DND-41 (cell line): ENCODE data around the gene GFOD1.

Experiments
- ATAC-seq: fragments of 200-7000 bp; cut with Tn5 transposase; 3 replicates; pipeline ENCODE4 v1.9.1; 2021; ENCODE audit warnings: low read depth; ENCODE audit not compliant: insufficient read depth
- DNase-seq: peaks from one replicate; pipeline ENCODE4 v3.0.0-alpha.2; 2020
- H2AFZ ChIP-seq: 2 replicates; pipeline ENCODE4 v1.6.0; 2012; ENCODE audit warnings: low read depth, low read length
- H3K27ac ChIP-seq: 2 replicates; pipeline ENCODE4 v1.5.1; 2012; ENCODE audit warnings: low read length, inconsistent platforms
- H3K27me3 ChIP-seq: fragments of 200-600 bp; sonication (generic); 2 replicates; pipeline ENCODE4 v1.6.0; 2012; ENCODE audit warnings: low read length, mild to moderate bottlenecking, inconsistent platforms; ENCODE audit not compliant: insufficient read depth, poor library complexity
- H3K36me3 ChIP-seq: 2 replicates; pipeline ENCODE4 v1.5.1; 2012; ENCODE audit warnings: low read length, inconsistent platforms; ENCODE audit not compliant: insufficient read depth
- H3K4me1 ChIP-seq: 2 replicates; pipeline ENCODE4 v1.5.1; 2012; ENCODE audit warnings: mild to moderate bottlenecking, low read length; ENCODE audit not compliant: insufficient read depth
- H3K4me2 ChIP-seq: 2 replicates; pipeline ENCODE4 v1.6.0; 2012; ENCODE audit warnings: mild to moderate bottlenecking, moderate library complexity, low read length, inconsistent platforms; ENCODE audit not compliant: insufficient read depth
- H3K4me3 ChIP-seq, 2 experiments: fragments of 200-600 bp in 1 of 2; shearing (Covaris generic) in 1 of 2; 2 replicates each; pipeline ENCODE4 v1.5.1; 2012 to 2016; ENCODE audit warnings: inconsistent platforms in 2 of 2, low read length in 2 of 2, mild to moderate bottlenecking in 2 of 2, low read depth in 1 of 2, moderate library complexity in 1 of 2
- H3K79me2 ChIP-seq: 2 replicates; pipeline ENCODE4 v1.6.0; 2012; ENCODE audit warnings: low read length, inconsistent platforms; ENCODE audit not compliant: insufficient read depth
- H3K9ac ChIP-seq: 2 replicates; pipeline ENCODE4 v1.6.0; 2012; ENCODE audit warnings: low read depth, mild to moderate bottlenecking, inconsistent platforms, low read length, moderate library complexity
- H3K9me3 ChIP-seq: 2 replicates; pipeline ENCODE4 v1.5.1; 2012; ENCODE audit warnings: low read length, moderate library complexity, mild to moderate bottlenecking, inconsistent platforms; ENCODE audit not compliant: insufficient read depth, severe bottlenecking
- H4K20me1 ChIP-seq: 2 replicates; pipeline ENCODE4 v1.6.0; 2012; ENCODE audit warnings: low read length; ENCODE audit not compliant: insufficient read depth
- CTCF ChIP-seq: IDR thresholded peaks from 2 replicates; pipeline ENCODE4 v1.5.1; 2012; ENCODE audit warnings: borderline replicate concordance, low read length, moderate library complexity, mild to moderate bottlenecking; ENCODE audit not compliant: poor library complexity, severe bottlenecking; ENCODE audit errors: extremely low read depth
- EZH2 ChIP-seq: IDR thresholded peaks from 3 replicates; pipeline ENCODE4 v1.6.1; 2012; ENCODE audit warnings: borderline replicate concordance, low read depth, mild to moderate bottlenecking, moderate library complexity, low read length, inconsistent platforms; ENCODE audit not compliant: severe bottlenecking

The GFOD1 gene

GRCh38 chr6:13395272-13396237, 91.8 kb downstream of the GFOD1 start:
- Histone ChIP-seq H3K27me3 (no peaks in the 10 kb centered on the region), H3K4me2 (no peak overlapping the region), H4K20me1 (no peaks in the 10 kb centered on the region), H3K9me3 (no peaks in the 10 kb centered on the region), H3K36me3 (no peaks in the 10 kb centered on the region), H3K79me2 (no peaks in the 10 kb centered on the region), H3K4me1 (no peaks in the 10 kb centered on the region), H3K27ac (no peak overlapping the region), H3K4me3 (no peak overlapping the region), H3K9ac (no peak overlapping the region), H2AFZ (no peak overlapping the region)
- ATAC-seq (no peak), DNase-seq (no peak)
- TF ChIP-seq EZH2 = no peak
- no peak for TF ChIP-seq CTCF

GRCh38 chr6:13392462-13392861, 94.9 kb downstream of the GFOD1 start:
- no peak overlapping the region for H3K27ac ChIP-seq
- no peaks in the 10 kb centered on the region for H3K79me2 ChIP-seq
- H3K4me1 ChIP-seq = no peaks in the 10 kb centered on the region
- no peak overlapping the region for H3K4me2 ChIP-seq
- H2AFZ ChIP-seq = no peak overlapping the region
- no peaks in the 10 kb centered on the region for H3K36me3 ChIP-seq
- ATAC-seq (no peak), DNase-seq (no peak)
- TF ChIP-seq EZH2 (no peak), CTCF (no peak)
- H3K9me3 ChIP-seq = no peaks in the 10 kb centered on the region
- H3K4me3 ChIP-seq = no peak overlapping the region
- no peaks in the 10 kb centered on the region for H4K20me1 ChIP-seq
- no peaks in the 10 kb centered on the region for H3K27me3 ChIP-seq
- H3K9ac ChIP-seq = no peak overlapping the region

GRCh38 chr6:13391537-13391936, 95.9 kb downstream of the GFOD1 start:
- Histone ChIP-seq H3K9me3 (no peaks in the 10 kb centered on the region), H3K36me3 (no peaks in the 10 kb centered on the region), H4K20me1 (no peaks in the 10 kb centered on the region), H2AFZ (no peak overlapping the region), H3K27ac (no peak overlapping the region), H3K4me1 (no peaks in the 10 kb centered on the region), H3K4me2 (no peak overlapping the region), H3K79me2 (no peaks in the 10 kb centered on the region), H3K27me3 (no peaks in the 10 kb centered on the region), H3K4me3 (no peak overlapping the region), H3K9ac (no peak overlapping the region)
- DNase-seq (no peak), ATAC-seq (no peak)
- TF ChIP-seq CTCF = no peak
- TF ChIP-seq EZH2 = no peak
